Measurements from ENCODE around the gene CERT1. TPM values are rescaled to one million over a fixed set of nuclear protein-coding genes. Genes with fewer than 3 reads are reported as not detected.

The CERT1 gene
- total RNA-seq, 1 experiment from 2014 or later: 17.6 TPM

- Histone ChIP-seq H3K27me3 (ENCODE audit: insufficient read depth, low read depth) (no peaks in the 10 kb centered on the region), H3K36me3 (ENCODE audit: low read depth) (0 out of 2 replicates have a peak, but pooled peaks cover 3% of the 10 kb centered on the region), H2AFZ (no peak overlapping the region), H3K4me3 (no peak overlapping the region), H3K9me3 (ENCODE audit: insufficient read depth, low read depth) (no peaks in the 10 kb centered on the region), H3K79me2 (ENCODE audit: low read depth) (no peaks in the 10 kb centered on the region), H4K20me1 (ENCODE audit: insufficient read depth) (no peaks in the 10 kb centered on the region), H3K4me1 (replicated peaks; ENCODE audit: insufficient read depth) (no peaks in the 10 kb centered on the region), H3K27ac (no peak overlapping the region), H3K4me2 (no peak overlapping the region), H3K9me2 (ENCODE audit: insufficient read depth) (no peaks in the 10 kb centered on the region), H3F3A (ENCODE audit: insufficient read depth, low read depth) (no peaks in the 10 kb centered on the region)
- no TSS peak for BruUV-seq (replicated peaks)
- intact Hi-C loops (cut with micrococcal nuclease; ENCODE audit: unreplicated experiment): no loop called here
- TF ChIP-seq CTCF (conservative IDR thresholded peaks at IDR 0.05) (no peak), EZH2 (IDR thresholded peaks at IDR 0.05; ENCODE audit: low read depth) (no peak)
- CTCF ChIA-PET: interaction anchor here (0.7 kb wide), 1 partner anchor 30 kb away, joined by 8 read pairs; no protein-coding TSS in a partner anchor
- POLR2A ChIA-PET (ENCODE audit: unreplicated experiment): interaction anchor here (0.7 kb wide), 1 partner anchor 9 kb away, joined by 16 read pairs; no protein-coding TSS in a partner anchor
- DNase-seq: no peak
Measured at GRCh38 chr5:75558221-75558620, 46.8 kb upstream of the CERT1 start.

DNA sequence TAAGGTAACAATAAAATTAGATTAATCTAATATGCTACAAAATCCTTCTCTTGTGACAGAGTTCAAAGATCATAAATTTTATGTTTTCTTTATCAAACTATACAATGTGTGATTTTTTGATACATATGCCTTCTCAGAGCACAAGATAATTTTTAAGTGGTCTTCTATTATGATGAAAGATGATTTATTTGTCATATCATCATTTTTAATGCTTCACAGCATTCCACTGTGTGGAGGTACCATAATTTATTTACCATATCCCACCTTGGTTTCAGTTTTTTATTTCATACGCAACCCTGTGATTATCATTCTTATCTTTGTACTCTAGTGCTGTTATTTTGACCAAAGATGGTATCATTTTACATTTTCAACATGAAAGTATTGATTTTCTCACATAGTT lies 41.9 kb upstream of the CERT1 start:
- TF ChIP-seq EZH2 (IDR thresholded peaks at IDR 0.05; ENCODE audit: low read depth) (no peak), CTCF (conservative IDR thresholded peaks at IDR 0.05) (no peak)
- no peak for DNase-seq
- POLR2A ChIA-PET (ENCODE audit: unreplicated experiment): no interaction called here
- Histone ChIP-seq H3K79me2 (ENCODE audit: low read depth) (no peaks in the 10 kb centered on the region), H4K20me1 (ENCODE audit: insufficient read depth) (no peaks in the 10 kb centered on the region), H3K4me3 (no peak overlapping the region), H3K4me1 (replicated peaks; ENCODE audit: insufficient read depth) (no peaks in the 10 kb centered on the region), H3K27me3 (ENCODE audit: insufficient read depth, low read depth) (no peaks in the 10 kb centered on the region), H3K36me3 (ENCODE audit: low read depth) (0 out of 2 replicates have a peak, but pooled peaks cover 7% of the 10 kb centered on the region), H3F3A (ENCODE audit: insufficient read depth, low read depth) (no peaks in the 10 kb centered on the region), H3K4me2 (no peak overlapping the region), H3K9me2 (ENCODE audit: insufficient read depth) (no peaks in the 10 kb centered on the region), H3K9me3 (ENCODE audit: insufficient read depth, low read depth) (no peaks in the 10 kb centered on the region), H3K27ac (no peak overlapping the region), H2AFZ (no peak overlapping the region)
- CTCF ChIA-PET: no interaction called here
- no TSS peak for BruUV-seq (replicated peaks)
- intact Hi-C loops (cut with micrococcal nuclease; ENCODE audit: unreplicated experiment): no loop called here

DNA sequence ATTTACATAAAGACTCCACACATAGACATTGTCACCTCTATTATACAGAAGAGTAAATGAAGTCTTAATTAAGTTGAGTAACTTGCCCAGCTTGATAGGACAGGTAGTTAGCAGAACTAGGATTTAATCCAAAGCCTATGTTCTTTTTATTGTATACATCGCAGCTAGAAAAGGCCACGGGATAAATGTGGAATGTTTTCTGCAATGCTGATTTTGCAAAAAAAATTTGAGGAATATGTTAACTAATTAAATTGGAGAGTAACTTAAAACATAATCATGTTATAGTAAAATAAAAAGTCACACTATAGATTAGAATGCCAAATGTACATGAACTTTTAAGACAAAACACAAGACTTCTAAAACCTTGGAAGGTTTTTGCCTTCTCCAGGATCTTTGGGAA lies 41.3 kb upstream of the CERT1 start:
- BruUV-seq (replicated peaks): no TSS peak

More for the DNA sequence above, 41.3 kb upstream of the CERT1 start:
- Histone ChIP-seq H3K36me3 (ENCODE audit: low read depth) (0 out of 2 replicates have a peak, but pooled peaks cover 7% of the 10 kb centered on the region), H3K9me2 (ENCODE audit: insufficient read depth) (no peaks in the 10 kb centered on the region), H3K27ac (no peak overlapping the region), H3K9me3 (ENCODE audit: insufficient read depth, low read depth) (no peaks in the 10 kb centered on the region), H3K27me3 (ENCODE audit: insufficient read depth, low read depth) (no peaks in the 10 kb centered on the region), H4K20me1 (ENCODE audit: insufficient read depth) (no peaks in the 10 kb centered on the region), H3K4me2 (no peak overlapping the region), H3K4me1 (replicated peaks; ENCODE audit: insufficient read depth) (no peaks in the 10 kb centered on the region), H3K4me3 (no peak overlapping the region), H3K79me2 (ENCODE audit: low read depth) (no peaks in the 10 kb centered on the region), H3F3A (ENCODE audit: insufficient read depth, low read depth) (no peaks in the 10 kb centered on the region), H2AFZ (no peak overlapping the region)
- ChIA-PET CTCF (no interaction called here), POLR2A (ENCODE audit: unreplicated experiment) (no interaction called here)
- intact Hi-C loops (cut with micrococcal nuclease; ENCODE audit: unreplicated experiment): no loop called here
- TF ChIP-seq CTCF (conservative IDR thresholded peaks at IDR 0.05) (no peak), EZH2 (IDR thresholded peaks at IDR 0.05; ENCODE audit: low read depth) (no peak)
- DNase-seq: no peak

Measured in PC-9 (cell line).